ENCODE data around the gene KIAA0930. TPM values are rescaled to one million over a fixed set of nuclear protein-coding genes. Genes with fewer than 3 reads are reported as not detected.

Gene KIAA0930
- total and polyA plus RNA-seq, 2 of the 4 experiments (the other 2 are of a cell fraction) = 25.3 to 34.1 TPM

GRCh38 chr22:45151503-45151902, 89.2 kb downstream of the KIAA0930 start:
- Histone ChIP-seq H2AFZ (replicated peaks; ENCODE audit: low read length, poor library complexity) (no peak overlapping the region), H3K4me1 (ENCODE audit: control insufficient read depth, insufficient read depth, low read length) (peaks cover 21% of the 10 kb centered on the region), H3K18ac (ENCODE audit: low read depth, low read length) (no peak overlapping the region), H3K14ac (replicated peaks; ENCODE audit: low read depth, low read length) (no peak overlapping the region), H4K20me1 (ENCODE audit: insufficient read depth, low read length) (no peaks in the 10 kb centered on the region; the same call in 1 of the 2 replicates), H3K4me2 (ENCODE audit: low read depth, low read length) (no peak overlapping the region), H3K56ac (ENCODE audit: extremely low read depth, insufficient read depth, low read length) (no peak overlapping the region), H3K27me3 (ENCODE audit: control insufficient read depth, insufficient read depth, low read length) (no peaks in the 10 kb centered on the region), H2BK5ac (ENCODE audit: low read depth, low read length, poor library complexity, severe bottlenecking) (no peak overlapping the region), H3K4me3 (ENCODE audit: insufficient read depth, low read depth, low read length) (no peak overlapping the region), H2BK20ac (ENCODE audit: low read depth, low read length) (no peak overlapping the region), H2BK15ac (ENCODE audit: low read depth, low read length) (no peak overlapping the region), H2BK120ac (ENCODE audit: low read depth, low read length) (no peak overlapping the region), H3K79me1 (ENCODE audit: low read depth in 1 of 2, low read length in 2 of 2) (peaks cover 22 to 51% of the 10 kb centered on the region in 2 experiments), H3K9me3 (ENCODE audit: control insufficient read depth, insufficient read depth, low read length) (no peaks in the 10 kb centered on the region), H4K8ac (ENCODE audit: low read depth in 2 of 2, low read length in 2 of 2) (no peak overlapping the region), H2AK9ac (replicated peaks; ENCODE audit: low read depth, low read length, poor library complexity) (no peak overlapping the region), H3K27ac (ENCODE audit: insufficient read depth, low read length) (no peak overlapping the region), H4K5ac (ENCODE audit: low read depth, low read length) (no peak overlapping the region), H2AK5ac (ENCODE audit: low read depth, low read length) (no peak overlapping the region), H3K36me3 (ENCODE audit: control insufficient read depth, insufficient read depth, low read length) (peaks cover 4% of the 10 kb centered on the region), H3K9ac (ENCODE audit: low read depth, low read length) (no peak overlapping the region), H4K91ac (ENCODE audit: insufficient read depth, low read depth, low read length) (no peak overlapping the region), H3K9me1 (ENCODE audit: insufficient read depth, low read length) (peaks cover 15% of the 10 kb centered on the region), H3K4ac (ENCODE audit: low read depth, low read length) (no peak overlapping the region), H3K23ac (ENCODE audit: low read depth, low read length) (no peak overlapping the region)
- in situ Hi-C loops (cut with MboI; ENCODE audit: low sequenced_read_pairs) (no loop called here), dilution Hi-C loops (cut with HindIII; ENCODE audit: low sequenced_read_pairs, unreplicated experiment) (no loop called here), intact Hi-C loops (cut with micrococcal nuclease) (no loop called here)
- ATAC-seq (ENCODE audit: low read depth) = no peak
- no peak for DNase-seq
- POLR2A ChIA-PET (ENCODE audit: unreplicated experiment) = no interaction called here
- TF ChIP-seq MXI1 (IDR thresholded peaks at IDR 0.05; ENCODE audit: borderline replicate concordance, low read depth, low read length) = no peak
- no TSS peak for BruUV-seq (replicated peaks)
- CTCF ChIA-PET = interaction anchor here (0.6 kb wide), 1 partner anchor 10 kb away, joined by 4 read pairs; no protein-coding TSS in a partner anchor
- no CpG with 5 or more reads among the region's 6 CpGs for WGBS, 2 experiments (ENCODE audit: extremely low coverage in 2 of 2, insufficient read length in 1 of 2)
